ENCODE results near the gene CAPZA1.

The CAPZA1 gene

GRCh38 chr1:112707221-112708001, 87.8 kb downstream of the CAPZA1 start:
- Mint-ChIP-seq H3K9me3 (no peaks in the 10 kb centered on the region), H3K4me1 (peaks cover 37% of the 10 kb centered on the region), H3K4me3 (peak overlapping the region; percentile 85 to 93 (median 89))

GRCh38 chr1:112708002-112708448, 88.4 kb downstream of the CAPZA1 start:
- TF ChIP-seq CTCF (IDR thresholded peaks at IDR 0.05; ENCODE audit: unreplicated experiment in 3 of 3) = no peak
- Mint-ChIP-seq H3K27me3 (ENCODE audit: low read depth) (peaks cover 39% of the 10 kb centered on the region), H3K36me3 (ENCODE audit: low read depth) (peaks cover 7% of the 10 kb centered on the region)

More at GRCh38 chr1:112707221-112708001, 87.8 kb downstream of the CAPZA1 start:
- Mint-ChIP-seq H3K27me3 (ENCODE audit: low read depth) (peaks cover 34% of the 10 kb centered on the region), H3K36me3 (ENCODE audit: low read depth) (peaks cover 13% of the 10 kb centered on the region), H3K27ac (peak overlapping the region; percentile 51 to 89 (median 85))
- peak; percentile 86 to 87 (median 87) for TF ChIP-seq CTCF (IDR thresholded peaks at IDR 0.05; ENCODE audit: unreplicated experiment in 3 of 3)

GRCh38 chr1:112708489-112708888, 88.9 kb downstream of the CAPZA1 start:
- Mint-ChIP-seq H3K4me1 (peaks cover 26% of the 10 kb centered on the region), H3K27me3 (ENCODE audit: low read depth) (peaks cover 43% of the 10 kb centered on the region), H3K4me3 (peak overlapping the region; percentile 85 to 93 (median 89)), H3K36me3 (ENCODE audit: low read depth) (peaks cover 5% of the 10 kb centered on the region), H3K27ac (peak overlapping the region in 1 of 3 experiments; percentile 51), H3K9me3 (no peaks in the 10 kb centered on the region)
- TF ChIP-seq CTCF (IDR thresholded peaks at IDR 0.05; ENCODE audit: unreplicated experiment in 3 of 3) = no peak

More at GRCh38 chr1:112708002-112708448, 88.4 kb downstream of the CAPZA1 start:
- Mint-ChIP-seq H3K9me3 (no peaks in the 10 kb centered on the region), H3K4me3 (peak overlapping the region; percentile 85 to 93 (median 89)), H3K4me1 (peaks cover 31% of the 10 kb centered on the region), H3K27ac (peak overlapping the region; percentile 51 to 89 (median 85))

DNA sequence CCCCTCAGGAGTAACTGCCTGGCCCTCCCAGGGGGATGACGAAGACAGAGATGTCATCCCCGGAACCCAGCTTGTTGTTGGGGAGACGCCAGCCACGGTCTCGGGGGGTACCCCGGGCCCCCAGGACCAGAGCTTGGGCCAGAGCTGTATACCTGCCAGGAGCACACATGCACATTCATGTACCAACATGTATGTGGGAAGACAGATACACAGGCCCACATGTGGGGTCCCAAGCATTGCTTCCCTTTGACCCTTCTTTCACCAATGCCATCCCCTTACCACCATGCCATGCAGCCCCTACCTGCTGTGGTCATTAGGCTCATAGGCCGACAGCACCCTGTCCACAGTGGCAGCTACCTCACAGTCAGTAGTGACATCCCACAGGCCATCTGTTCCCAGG, 90.5 kb downstream of the CAPZA1 start:
- no peak for TF ChIP-seq CTCF (IDR thresholded peaks at IDR 0.05; ENCODE audit: unreplicated experiment in 3 of 3)
- no peaks in the 10 kb centered on the region for H3K36me3 Mint-ChIP-seq (ENCODE audit: low read depth)
- H3K4me3 Mint-ChIP-seq = peak overlapping the region in 1 of 3 experiments; percentile 44
- H3K27me3 Mint-ChIP-seq (ENCODE audit: low read depth) = peaks cover 54% of the 10 kb centered on the region
- no peak overlapping the region for H3K27ac Mint-ChIP-seq
- H3K4me1 Mint-ChIP-seq = peaks cover 16% of the 10 kb centered on the region
- H3K9me3 Mint-ChIP-seq = no peaks in the 10 kb centered on the region

GRCh38 chr1:112710586-112710985, 91.0 kb downstream of the CAPZA1 start:
- peaks cover 54% of the 10 kb centered on the region for H3K27me3 Mint-ChIP-seq (ENCODE audit: low read depth)
- peak overlapping the region in 1 of 3 experiments; percentile 44 for H3K4me3 Mint-ChIP-seq
- H3K36me3 Mint-ChIP-seq (ENCODE audit: low read depth) = no peaks in the 10 kb centered on the region
- H3K27ac Mint-ChIP-seq = no peak overlapping the region
- TF ChIP-seq CTCF (IDR thresholded peaks at IDR 0.05; ENCODE audit: unreplicated experiment in 3 of 3) = no peak
- peaks cover 12% of the 10 kb centered on the region for H3K4me1 Mint-ChIP-seq
- H3K9me3 Mint-ChIP-seq = no peaks in the 10 kb centered on the region
